WTC11 (cell line): ENCODE results near the gene KCNMA1. TPM values are rescaled to one million over a fixed set of nuclear protein-coding genes. Genes with fewer than 3 reads are reported as not detected.

ENCODE experiments used
- ATAC-seq: fragments of 200-7000 bp; cut with Tn5 transposase; 2 replicates; pipeline ENCODE4 v1.10.0; 2021; ENCODE audit warnings: mild to moderate bottlenecking, moderate library complexity
- CTCF ChIA-PET: fragments of 300-600 bp; sonication (Branson Sonifier 250); formaldehyde crosslinking; loops from one replicate; lab custom pipeline; 2021; ENCODE audit warnings: antibody characterized with exemption; lab: Charles Lee
- POLR2A ChIA-PET: fragments of 350-600 bp; sonication (Branson Sonifier 250); formaldehyde crosslinking; loops from one replicate; lab custom pipeline; 2021; ENCODE audit warnings: antibody characterized with exemption; lab: Charles Lee
- DNase-seq: peaks from one replicate; pipeline ENCODE4 v3.0.0; 2021; ENCODE audit warnings: low spot score
- H3K27ac Mint-ChIP-seq: 2 replicates; pipeline ENCODE4 v1.8.0; 2021; ENCODE audit warnings: mixed read lengths
- H3K27me3 Mint-ChIP-seq: 2 replicates; pipeline ENCODE4 v1.8.0; 2021; ENCODE audit warnings: low read depth, mild to moderate bottlenecking, moderate library complexity, mixed read lengths
- H3K36me3 Mint-ChIP-seq: 2 replicates; pipeline ENCODE4 v1.8.0; 2021; ENCODE audit warnings: mixed read lengths
- H3K4me1 Mint-ChIP-seq: 2 replicates; pipeline ENCODE4 v1.8.0; 2022; ENCODE audit warnings: mixed read lengths
- H3K4me3 Mint-ChIP-seq: 2 replicates; pipeline ENCODE4 v1.8.0; 2021; ENCODE audit warnings: mild to moderate bottlenecking, moderate library complexity, mixed read lengths
- H3K9me3 Mint-ChIP-seq: 2 replicates; pipeline ENCODE4 v1.8.0; 2021; ENCODE audit warnings: mixed read lengths
- ELF4 ChIP-seq: sonication (generic); formaldehyde crosslinking; IDR thresholded peaks from 2 replicates; pipeline ENCODE4 v1.8.1; 2022; ENCODE audit warnings: low read depth, mild to moderate bottlenecking, moderate library complexity, missing genetic modification reagents
- EMX1 ChIP-seq: fragments of 250-450 bp; sonication (Bioruptor Pico); IDR thresholded peaks from 2 replicates; pipeline ENCODE4 v1.8.0; 2021; ENCODE audit warnings: mild to moderate bottlenecking
- FOXP1 ChIP-seq: sonication (generic); formaldehyde crosslinking; IDR thresholded peaks from 2 replicates; pipeline ENCODE4 v1.8.0; 2022; ENCODE audit warnings: missing genetic modification reagents, mild to moderate bottlenecking, moderate library complexity, borderline replicate concordance
- IRF2 ChIP-seq: sonication (generic); formaldehyde crosslinking; IDR thresholded peaks from 2 replicates; pipeline ENCODE4 v1.8.0; 2022; ENCODE audit warnings: low read depth, missing genetic modification reagents, borderline replicate concordance
- KAT7 ChIP-seq: sonication (generic); formaldehyde crosslinking; IDR thresholded peaks from 2 replicates; pipeline ENCODE4 v1.8.1; 2023; ENCODE audit warnings: missing genetic modification reagents, mild to moderate bottlenecking, borderline replicate concordance
- NFE2L1 ChIP-seq: sonication (generic); formaldehyde crosslinking; IDR thresholded peaks from 2 replicates; pipeline ENCODE4 v1.8.1; 2023; ENCODE audit warnings: missing genetic modification reagents
- SP1 ChIP-seq: sonication (generic); formaldehyde crosslinking; conservative IDR thresholded peaks from 2 replicates; pipeline ENCODE4 v1.8.1; 2022; ENCODE audit warnings: missing genetic modification reagents
- TP53 ChIP-seq: sonication (generic); formaldehyde crosslinking; IDR thresholded peaks from 2 replicates; pipeline ENCODE4 v1.8.1; 2023; ENCODE audit warnings: mild to moderate bottlenecking, missing genetic modification reagents
- ZNF121 ChIP-seq: sonication (generic); formaldehyde crosslinking; IDR thresholded peaks from 2 replicates; pipeline ENCODE4 v1.8.0; 2023; ENCODE audit warnings: missing genetic modification reagents
- ZNF219 ChIP-seq: sonication (generic); formaldehyde crosslinking; IDR thresholded peaks from 2 replicates; pipeline ENCODE4 v1.8.0; 2023; ENCODE audit warnings: missing genetic modification reagents, mild to moderate bottlenecking, borderline replicate concordance
- ZNF423 ChIP-seq: fragments of 250-450 bp; sonication (Bioruptor Pico); IDR thresholded peaks from 2 replicates; pipeline ENCODE4 v2.1.2; 2022; ENCODE audit warnings: mild to moderate bottlenecking, moderate library complexity
- total RNA-seq: library from RNA; stranded (reverse); gene quantifications from 3 replicates; pipeline ENCODE4 v1.2.3, GENCODE V29; 2021
- TF ChIP-seq, protein P1 (sequence below): sonication (generic); formaldehyde crosslinking; IDR thresholded peaks from 2 replicates; pipeline ENCODE4 v1.8.1; 2023; ENCODE audit warnings: mild to moderate bottlenecking, missing genetic modification reagents
- TF ChIP-seq, protein P2 (sequence below): fragments of 200-600 bp; IDR thresholded peaks from 2 replicates; pipeline ENCODE4 v1.8.0; 2022; ENCODE audit warnings: antibody characterized with exemption
- TF ChIP-seq, protein P3 (sequence below): sonication (generic); formaldehyde crosslinking; IDR thresholded peaks from 2 replicates; pipeline ENCODE4 v1.8.1; 2023; ENCODE audit warnings: mild to moderate bottlenecking, missing genetic modification reagents, moderate library complexity
- TF ChIP-seq, protein P4 (sequence below): sonication (generic); formaldehyde crosslinking; IDR thresholded peaks from 2 replicates; pipeline ENCODE4 v1.8.1; 2023; ENCODE audit warnings: mild to moderate bottlenecking, missing genetic modification reagents, moderate library complexity
- TF ChIP-seq, protein P5 (sequence below): fragments of 250-450 bp; sonication (Bioruptor Pico); IDR thresholded peaks from 2 replicates; pipeline ENCODE4 v1.9.0; 2021; ENCODE audit warnings: mild to moderate bottlenecking
- TF ChIP-seq, protein P6 (sequence below): sonication (generic); formaldehyde crosslinking; IDR thresholded peaks from 2 replicates; pipeline ENCODE4 v1.8.1; 2022; ENCODE audit warnings: mild to moderate bottlenecking, missing genetic modification reagents, moderate library complexity, borderline replicate concordance
- TF ChIP-seq, protein P7 (sequence below): sonication (generic); formaldehyde crosslinking; IDR thresholded peaks from 2 replicates; pipeline ENCODE4 v1.8.0; 2023; ENCODE audit warnings: missing genetic modification reagents
- TF ChIP-seq, protein P8 (sequence below): sonication (generic); formaldehyde crosslinking; IDR thresholded peaks from 2 replicates; pipeline ENCODE4 v1.8.1; 2022; ENCODE audit warnings: low read depth, mild to moderate bottlenecking, moderate library complexity, missing genetic modification reagents, borderline replicate concordance
- TF ChIP-seq, protein P9 (sequence below): sonication (generic); formaldehyde crosslinking; IDR thresholded peaks from 2 replicates; pipeline ENCODE4 v1.8.0; 2023; ENCODE audit warnings: mild to moderate bottlenecking, missing genetic modification reagents
- TF ChIP-seq, protein P10 (sequence below): fragments of 250-450 bp; sonication (Bioruptor Pico); IDR thresholded peaks from 2 replicates; pipeline ENCODE4 v2.1.2; 2022; ENCODE audit warnings: mild to moderate bottlenecking, moderate library complexity

Gene KCNMA1
- total RNA-seq, 1 experiment from 2014 or later, result 7.3 TPM

DNA sequence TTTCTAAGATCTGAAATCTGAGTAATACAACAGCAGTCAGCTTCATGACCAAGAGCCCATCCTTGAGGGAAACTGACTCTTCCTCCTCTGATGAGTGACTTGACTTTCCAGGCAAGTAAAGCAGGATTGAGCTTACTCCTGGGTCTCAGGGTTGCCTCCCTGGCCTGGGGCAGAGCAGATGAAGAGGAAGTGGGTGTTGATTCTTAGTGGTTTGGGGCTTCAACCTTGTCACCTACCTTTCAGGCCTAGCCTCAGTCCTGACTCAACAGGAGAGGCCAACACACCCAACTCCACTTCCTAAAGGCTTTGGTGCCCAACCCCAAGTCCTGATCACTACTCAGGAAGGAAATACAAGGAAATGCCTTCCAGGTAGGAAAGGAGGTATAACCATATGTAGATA is 54.1 kb downstream of the KCNMA1 start (continued):
- TF ChIP-seq, protein P1, sequence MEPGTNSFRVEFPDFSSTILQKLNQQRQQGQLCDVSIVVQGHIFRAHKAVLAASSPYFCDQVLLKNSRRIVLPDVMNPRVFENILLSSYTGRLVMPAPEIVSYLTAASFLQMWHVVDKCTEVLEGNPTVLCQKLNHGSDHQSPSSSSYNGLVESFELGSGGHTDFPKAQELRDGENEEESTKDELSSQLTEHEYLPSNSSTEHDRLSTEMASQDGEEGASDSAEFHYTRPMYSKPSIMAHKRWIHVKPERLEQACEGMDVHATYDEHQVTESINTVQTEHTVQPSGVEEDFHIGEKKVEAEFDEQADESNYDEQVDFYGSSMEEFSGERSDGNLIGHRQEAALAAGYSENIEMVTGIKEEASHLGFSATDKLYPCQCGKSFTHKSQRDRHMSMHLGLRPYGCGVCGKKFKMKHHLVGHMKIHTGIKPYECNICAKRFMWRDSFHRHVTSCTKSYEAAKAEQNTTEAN (CRISPR knock-in tag), result no peak
- no peak for TF ChIP-seq ZNF219 (CRISPR knock-in tag)
- no peak for TF ChIP-seq ZNF121 (CRISPR knock-in tag)
- TF ChIP-seq, protein P2, sequence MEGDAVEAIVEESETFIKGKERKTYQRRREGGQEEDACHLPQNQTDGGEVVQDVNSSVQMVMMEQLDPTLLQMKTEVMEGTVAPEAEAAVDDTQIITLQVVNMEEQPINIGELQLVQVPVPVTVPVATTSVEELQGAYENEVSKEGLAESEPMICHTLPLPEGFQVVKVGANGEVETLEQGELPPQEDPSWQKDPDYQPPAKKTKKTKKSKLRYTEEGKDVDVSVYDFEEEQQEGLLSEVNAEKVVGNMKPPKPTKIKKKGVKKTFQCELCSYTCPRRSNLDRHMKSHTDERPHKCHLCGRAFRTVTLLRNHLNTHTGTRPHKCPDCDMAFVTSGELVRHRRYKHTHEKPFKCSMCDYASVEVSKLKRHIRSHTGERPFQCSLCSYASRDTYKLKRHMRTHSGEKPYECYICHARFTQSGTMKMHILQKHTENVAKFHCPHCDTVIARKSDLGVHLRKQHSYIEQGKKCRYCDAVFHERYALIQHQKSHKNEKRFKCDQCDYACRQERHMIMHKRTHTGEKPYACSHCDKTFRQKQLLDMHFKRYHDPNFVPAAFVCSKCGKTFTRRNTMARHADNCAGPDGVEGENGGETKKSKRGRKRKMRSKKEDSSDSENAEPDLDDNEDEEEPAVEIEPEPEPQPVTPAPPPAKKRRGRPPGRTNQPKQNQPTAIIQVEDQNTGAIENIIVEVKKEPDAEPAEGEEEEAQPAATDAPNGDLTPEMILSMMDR, result no peak
- TF ChIP-seq, protein P3, sequence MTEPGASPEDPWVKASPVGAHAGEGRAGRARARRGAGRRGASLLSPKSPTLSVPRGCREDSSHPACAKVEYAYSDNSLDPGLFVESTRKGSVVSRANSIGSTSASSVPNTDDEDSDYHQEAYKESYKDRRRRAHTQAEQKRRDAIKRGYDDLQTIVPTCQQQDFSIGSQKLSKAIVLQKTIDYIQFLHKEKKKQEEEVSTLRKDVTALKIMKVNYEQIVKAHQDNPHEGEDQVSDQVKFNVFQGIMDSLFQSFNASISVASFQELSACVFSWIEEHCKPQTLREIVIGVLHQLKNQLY, result no peak
- TF ChIP-seq NFE2L1 (CRISPR knock-in tag), result no peak
- TF ChIP-seq IRF2 (CRISPR knock-in tag), result no peak
- TF ChIP-seq, protein P4, sequence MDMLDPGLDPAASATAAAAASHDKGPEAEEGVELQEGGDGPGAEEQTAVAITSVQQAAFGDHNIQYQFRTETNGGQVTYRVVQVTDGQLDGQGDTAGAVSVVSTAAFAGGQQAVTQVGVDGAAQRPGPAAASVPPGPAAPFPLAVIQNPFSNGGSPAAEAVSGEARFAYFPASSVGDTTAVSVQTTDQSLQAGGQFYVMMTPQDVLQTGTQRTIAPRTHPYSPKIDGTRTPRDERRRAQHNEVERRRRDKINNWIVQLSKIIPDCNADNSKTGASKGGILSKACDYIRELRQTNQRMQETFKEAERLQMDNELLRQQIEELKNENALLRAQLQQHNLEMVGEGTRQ (CRISPR knock-in tag), result no peak
- TF ChIP-seq TP53, result no peak
- TF ChIP-seq, protein P5, sequence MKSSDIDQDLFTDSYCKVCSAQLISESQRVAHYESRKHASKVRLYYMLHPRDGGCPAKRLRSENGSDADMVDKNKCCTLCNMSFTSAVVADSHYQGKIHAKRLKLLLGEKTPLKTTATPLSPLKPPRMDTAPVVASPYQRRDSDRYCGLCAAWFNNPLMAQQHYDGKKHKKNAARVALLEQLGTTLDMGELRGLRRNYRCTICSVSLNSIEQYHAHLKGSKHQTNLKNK (CRISPR knock-in tag), result no peak

DNA sequence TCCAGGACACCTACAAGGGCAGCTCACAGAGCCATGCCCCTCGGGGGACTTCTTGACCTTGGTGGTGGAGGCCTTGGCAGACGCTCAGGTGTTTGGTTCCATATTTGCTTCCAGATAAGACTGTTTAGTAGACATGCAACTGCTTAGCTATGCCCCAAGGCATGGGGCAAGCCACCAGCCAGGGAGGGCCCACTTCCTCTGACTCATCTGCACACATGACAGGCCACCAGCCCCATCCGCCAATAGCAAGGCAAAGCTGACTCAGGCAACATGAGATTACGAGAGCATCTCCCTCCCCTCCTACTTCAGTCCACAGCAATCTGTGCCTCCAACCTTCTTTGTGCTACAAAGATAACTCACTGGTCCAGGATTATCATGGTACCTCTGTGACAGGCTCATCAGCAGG is 54.9 kb downstream of the KCNMA1 start:
- DNase-seq (no peak), ATAC-seq (no peak)
- no peak overlapping the region for H3K27ac Mint-ChIP-seq
- ChIA-PET CTCF (no interaction called here), POLR2A (no interaction called here)
- TF ChIP-seq, protein P6, sequence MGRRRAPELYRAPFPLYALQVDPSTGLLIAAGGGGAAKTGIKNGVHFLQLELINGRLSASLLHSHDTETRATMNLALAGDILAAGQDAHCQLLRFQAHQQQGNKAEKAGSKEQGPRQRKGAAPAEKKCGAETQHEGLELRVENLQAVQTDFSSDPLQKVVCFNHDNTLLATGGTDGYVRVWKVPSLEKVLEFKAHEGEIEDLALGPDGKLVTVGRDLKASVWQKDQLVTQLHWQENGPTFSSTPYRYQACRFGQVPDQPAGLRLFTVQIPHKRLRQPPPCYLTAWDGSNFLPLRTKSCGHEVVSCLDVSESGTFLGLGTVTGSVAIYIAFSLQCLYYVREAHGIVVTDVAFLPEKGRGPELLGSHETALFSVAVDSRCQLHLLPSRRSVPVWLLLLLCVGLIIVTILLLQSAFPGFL, result no peak
- TF ChIP-seq KAT7 (no peak), EMX1 (CRISPR knock-in tag) (no peak), ELF4 (no peak)
- TF ChIP-seq, protein P7, sequence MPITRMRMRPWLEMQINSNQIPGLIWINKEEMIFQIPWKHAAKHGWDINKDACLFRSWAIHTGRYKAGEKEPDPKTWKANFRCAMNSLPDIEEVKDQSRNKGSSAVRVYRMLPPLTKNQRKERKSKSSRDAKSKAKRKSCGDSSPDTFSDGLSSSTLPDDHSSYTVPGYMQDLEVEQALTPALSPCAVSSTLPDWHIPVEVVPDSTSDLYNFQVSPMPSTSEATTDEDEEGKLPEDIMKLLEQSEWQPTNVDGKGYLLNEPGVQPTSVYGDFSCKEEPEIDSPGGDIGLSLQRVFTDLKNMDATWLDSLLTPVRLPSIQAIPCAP, result no peak
- peaks cover 15% of the 10 kb centered on the region for H3K27me3 Mint-ChIP-seq
- peaks cover 10% of the 10 kb centered on the region for H3K4me1 Mint-ChIP-seq
- no peaks in the 10 kb centered on the region for H3K36me3 Mint-ChIP-seq
- H3K4me3 Mint-ChIP-seq, result no peak overlapping the region
- H3K9me3 Mint-ChIP-seq, result peaks cover 5% of the 10 kb centered on the region

DNA sequence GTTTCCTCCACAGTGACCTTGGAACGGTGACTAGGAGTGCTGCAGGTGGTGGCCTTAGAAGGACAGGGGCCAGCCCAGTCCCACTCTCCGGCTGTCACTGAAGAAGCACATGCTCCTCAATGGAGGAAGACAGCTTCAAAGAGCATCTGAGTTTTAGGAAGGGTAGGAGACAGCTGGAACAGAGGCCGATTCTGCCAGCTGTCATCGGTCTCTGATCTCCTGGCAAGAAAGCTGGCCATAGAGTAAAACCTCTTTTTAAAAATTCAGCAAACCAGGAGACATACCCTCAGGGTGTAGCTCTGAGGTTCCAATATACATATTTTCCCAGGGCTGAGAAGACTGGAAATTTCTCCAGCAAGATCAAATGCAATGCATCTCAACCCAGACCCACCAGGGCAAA is 55.9 kb downstream of the KCNMA1 start:
- Mint-ChIP-seq H3K27me3 (peaks cover 13% of the 10 kb centered on the region), H3K9me3 (peaks cover 5% of the 10 kb centered on the region), H3K27ac (no peak overlapping the region), H3K4me1 (peaks cover under 1% of the 10 kb centered on the region; the same call in 1 of the 2 replicates), H3K36me3 (no peaks in the 10 kb centered on the region), H3K4me3 (no peak overlapping the region)
- ATAC-seq (no peak), DNase-seq (no peak)
- POLR2A ChIA-PET, result no interaction called here
- CTCF ChIA-PET, result interaction anchor here (1.2 kb wide), 1 partner anchor 950 kb away, joined by 3 read pairs; no protein-coding TSS in a partner anchor
- no peak for TF ChIP-seq ZNF423
- TF ChIP-seq, protein P8, sequence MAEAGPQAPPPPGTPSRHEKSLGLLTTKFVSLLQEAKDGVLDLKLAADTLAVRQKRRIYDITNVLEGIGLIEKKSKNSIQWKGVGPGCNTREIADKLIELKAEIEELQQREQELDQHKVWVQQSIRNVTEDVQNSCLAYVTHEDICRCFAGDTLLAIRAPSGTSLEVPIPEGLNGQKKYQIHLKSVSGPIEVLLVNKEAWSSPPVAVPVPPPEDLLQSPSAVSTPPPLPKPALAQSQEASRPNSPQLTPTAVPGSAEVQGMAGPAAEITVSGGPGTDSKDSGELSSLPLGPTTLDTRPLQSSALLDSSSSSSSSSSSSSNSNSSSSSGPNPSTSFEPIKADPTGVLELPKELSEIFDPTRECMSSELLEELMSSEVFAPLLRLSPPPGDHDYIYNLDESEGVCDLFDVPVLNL, result no peak
- TF ChIP-seq, protein P9, sequence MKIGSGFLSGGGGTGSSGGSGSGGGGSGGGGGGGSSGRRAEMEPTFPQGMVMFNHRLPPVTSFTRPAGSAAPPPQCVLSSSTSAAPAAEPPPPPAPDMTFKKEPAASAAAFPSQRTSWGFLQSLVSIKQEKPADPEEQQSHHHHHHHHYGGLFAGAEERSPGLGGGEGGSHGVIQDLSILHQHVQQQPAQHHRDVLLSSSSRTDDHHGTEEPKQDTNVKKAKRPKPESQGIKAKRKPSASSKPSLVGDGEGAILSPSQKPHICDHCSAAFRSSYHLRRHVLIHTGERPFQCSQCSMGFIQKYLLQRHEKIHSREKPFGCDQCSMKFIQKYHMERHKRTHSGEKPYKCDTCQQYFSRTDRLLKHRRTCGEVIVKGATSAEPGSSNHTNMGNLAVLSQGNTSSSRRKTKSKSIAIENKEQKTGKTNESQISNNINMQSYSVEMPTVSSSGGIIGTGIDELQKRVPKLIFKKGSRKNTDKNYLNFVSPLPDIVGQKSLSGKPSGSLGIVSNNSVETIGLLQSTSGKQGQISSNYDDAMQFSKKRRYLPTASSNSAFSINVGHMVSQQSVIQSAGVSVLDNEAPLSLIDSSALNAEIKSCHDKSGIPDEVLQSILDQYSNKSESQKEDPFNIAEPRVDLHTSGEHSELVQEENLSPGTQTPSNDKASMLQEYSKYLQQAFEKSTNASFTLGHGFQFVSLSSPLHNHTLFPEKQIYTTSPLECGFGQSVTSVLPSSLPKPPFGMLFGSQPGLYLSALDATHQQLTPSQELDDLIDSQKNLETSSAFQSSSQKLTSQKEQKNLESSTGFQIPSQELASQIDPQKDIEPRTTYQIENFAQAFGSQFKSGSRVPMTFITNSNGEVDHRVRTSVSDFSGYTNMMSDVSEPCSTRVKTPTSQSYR (CRISPR knock-in tag), result no peak
- TF ChIP-seq, protein P10, sequence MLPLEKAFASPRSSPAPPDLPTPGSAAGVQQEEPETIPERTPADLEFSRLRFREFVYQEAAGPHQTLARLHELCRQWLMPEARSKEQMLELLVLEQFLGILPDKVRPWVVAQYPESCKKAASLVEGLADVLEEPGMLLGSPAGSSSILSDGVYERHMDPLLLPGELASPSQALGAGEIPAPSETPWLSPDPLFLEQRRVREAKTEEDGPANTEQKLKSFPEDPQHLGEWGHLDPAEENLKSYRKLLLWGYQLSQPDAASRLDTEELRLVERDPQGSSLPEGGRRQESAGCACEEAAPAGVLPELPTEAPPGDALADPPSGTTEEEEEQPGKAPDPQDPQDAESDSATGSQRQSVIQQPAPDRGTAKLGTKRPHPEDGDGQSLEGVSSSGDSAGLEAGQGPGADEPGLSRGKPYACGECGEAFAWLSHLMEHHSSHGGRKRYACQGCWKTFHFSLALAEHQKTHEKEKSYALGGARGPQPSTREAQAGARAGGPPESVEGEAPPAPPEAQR (CRISPR knock-in tag), result no peak
- TF ChIP-seq SP1 (CRISPR knock-in tag), result no peak
- TF ChIP-seq FOXP1 (CRISPR knock-in tag), result no peak
